A549 treated with AZD9567 at 1 μM for 4 hours (cell line): Measurements from ENCODE around the gene PIK3CD. TPM values are rescaled to one million over a fixed set of nuclear protein-coding genes. Genes with fewer than 3 reads are reported as not detected.

Experiments
- total RNA-seq: library from RNA; stranded (reverse); fragments of 200-300 nt; extraction: Qiagen RNA extraction; gene quantifications from 5 replicates; pipeline ENCODE4 v1.2.3, GENCODE V29; 2022; ENCODE audit not compliant: insufficient read depth

PIK3CD gene
- 7.5 to 8.2 TPM (median 8.0 TPM) in 5 replicates for total RNA-seq

DNA sequence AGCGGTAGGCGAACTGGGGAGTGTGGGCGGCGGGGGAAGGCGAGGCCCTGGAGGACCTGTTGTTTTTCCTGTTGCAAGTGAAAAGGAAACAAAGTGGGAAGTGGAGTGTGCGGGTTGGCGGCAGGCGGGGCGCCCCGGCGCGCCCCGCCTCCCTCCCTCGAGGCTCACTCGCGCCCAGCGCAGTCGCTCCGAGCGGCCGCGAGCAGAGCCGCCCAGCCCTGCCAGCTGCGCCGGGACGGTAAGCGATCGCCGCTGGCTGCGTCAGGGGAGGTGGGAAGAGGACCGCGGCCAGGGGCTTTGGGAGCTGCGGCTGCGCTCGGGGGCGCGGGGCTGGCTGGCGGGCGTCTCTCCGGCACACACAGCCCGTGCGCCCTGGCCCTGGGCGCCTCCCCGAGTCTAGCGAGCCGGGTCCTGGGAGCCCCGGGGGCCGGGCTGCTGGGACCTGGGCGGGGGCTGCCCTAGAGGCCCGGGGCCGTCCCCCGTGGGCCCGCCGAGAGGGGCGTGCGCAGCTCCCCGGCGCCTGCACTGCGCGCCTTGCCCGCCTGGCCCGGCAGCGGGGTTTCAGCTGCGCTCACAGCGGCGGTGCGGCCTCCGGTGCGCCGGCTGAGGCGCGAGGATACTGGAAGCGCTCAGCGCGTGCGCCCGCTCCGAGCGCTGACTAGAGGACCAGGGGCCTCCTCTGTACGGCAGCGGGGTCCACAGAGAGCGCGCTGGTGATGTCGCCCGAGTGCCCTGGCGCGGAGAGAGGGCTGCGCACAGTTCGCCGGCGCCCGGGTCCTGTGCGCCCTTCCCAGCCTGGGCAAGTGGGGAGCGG lies at the start of gene PIK3CD:
Gene PIK3CD, plus strand, starts transcription at position 167 of the 814 bp plus-strand sequence. CDS start 58,725 bp downstream, outside the sequence.

Other genes starting within 250 kb of the PIK3CD start
- 2.5 to 3.5 TPM (median 3.4 TPM) in 5 replicates for gene SLC25A33, start 112.3 kb upstream of the PIK3CD start, total RNA-seq
- gene TMEM201, start 62.8 kb upstream of the PIK3CD start, total RNA-seq = 12.6 to 16.4 TPM (median 15.0 TPM) in 5 replicates
- 57.5 to 62.7 TPM (median 61.2 TPM) in 5 replicates for gene CLSTN1, start 172.2 kb downstream of the PIK3CD start, total RNA-seq